ENCODE measurements around the gene ADAD1.
A peak's percentile ranks its signal among the peaks of the same experiment; 100 is the strongest.
"Not testable (repeated sequence)": the region's sequence is repeated elsewhere in the genome, so short reads cannot be mapped to it uniquely, and the experiment has no call there.

The ADAD1 gene

DNA sequence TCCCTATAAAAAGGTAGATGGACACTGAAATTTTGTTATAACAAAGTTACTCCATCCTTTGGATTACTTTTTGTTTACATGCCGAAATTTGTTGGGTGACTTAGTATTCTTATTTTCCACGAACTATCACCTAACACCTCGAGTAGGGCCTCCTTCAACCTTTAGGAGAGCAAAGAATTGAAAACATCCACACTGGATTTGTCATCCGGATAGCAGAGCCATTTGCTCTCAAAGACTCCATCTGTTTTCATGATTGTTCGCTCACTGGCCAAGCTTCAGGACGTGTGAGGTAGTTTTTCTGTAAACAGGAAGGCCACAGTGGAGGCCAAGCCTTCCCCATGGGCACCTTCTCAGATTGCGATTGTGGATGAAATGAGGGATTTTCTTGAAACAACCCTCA, at the start of gene ADAD1:
ADAD1 (plus strand) TSS at position 301 of the 400 bp plus-strand sequence. CDS start 1,059 bp downstream, outside the sequence.
- Mint-ChIP-seq H3K4me3 (no peak within 1 kb of the TSS), H3K27ac (no peak within 1 kb of the TSS), H3K4me1 (no peaks in the 10 kb centered on the region), H3K36me3 (no peaks in the 10 kb centered on the region), H3K9me3 (no peaks in the 10 kb centered on the region)
- no peak for ATAC-seq
- DNase-seq (ENCODE audit: low spot score in 2 of 2) = no peak

DNA sequence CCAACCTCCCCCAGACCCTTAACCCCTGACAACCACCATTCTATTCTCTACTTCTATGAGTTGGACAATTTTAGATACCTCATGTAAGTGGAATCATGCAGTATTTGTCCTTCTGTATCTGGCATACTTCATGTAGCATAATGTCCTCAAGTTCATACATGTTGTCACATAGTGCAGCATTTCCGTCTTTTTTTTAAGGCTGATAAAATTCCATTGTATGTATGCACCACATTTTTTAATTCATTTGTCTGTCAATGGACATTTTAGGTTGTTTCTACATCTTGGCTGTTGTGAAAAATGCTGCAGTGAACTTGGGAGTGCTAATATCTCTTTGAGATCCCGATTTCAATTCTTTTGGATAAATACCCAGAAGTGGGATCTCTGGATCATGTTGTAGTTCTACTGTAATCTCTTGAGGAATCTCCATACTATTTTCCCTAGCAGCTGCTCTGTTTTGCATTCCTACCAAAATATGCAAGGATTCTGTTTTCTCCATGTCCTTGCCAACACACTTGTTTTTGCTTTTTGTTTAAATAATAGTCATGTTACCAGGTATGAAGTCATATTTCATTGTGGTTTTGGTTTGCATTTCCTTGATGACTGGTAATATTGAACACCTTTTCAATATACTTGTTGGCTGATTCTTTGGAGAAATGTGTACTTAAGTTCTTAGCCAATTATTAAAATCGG, 48.8 kb upstream of the ADAD1 start:
- Mint-ChIP-seq H3K36me3 (peaks cover 75% of the 10 kb centered on the region), H3K27ac (peak overlapping the region; percentile 54)
- peak; percentile 28 for ATAC-seq

DNA sequence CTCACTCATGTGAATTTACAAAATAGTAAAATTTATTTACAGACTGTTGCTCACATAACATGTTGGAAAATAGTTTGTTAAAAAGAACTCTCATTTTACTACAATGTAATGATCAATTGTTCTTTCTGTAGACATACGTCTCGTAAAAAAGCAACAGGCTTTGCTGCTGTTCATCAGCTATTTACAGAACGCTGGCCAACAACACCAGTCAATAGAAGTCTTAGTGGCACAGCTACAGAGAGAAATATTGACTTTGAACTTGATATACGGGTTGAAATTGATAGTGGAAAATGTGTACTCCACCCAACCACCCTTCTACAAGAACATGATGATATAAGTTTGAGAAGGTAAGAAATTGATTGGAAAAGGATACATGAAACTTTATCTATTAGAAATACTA, 47.6 kb upstream of the ADAD1 start:
- no peak overlapping the region for H3K4me3 Mint-ChIP-seq
- no peaks in the 10 kb centered on the region for H3K9me3 Mint-ChIP-seq
- peaks cover 13% of the 10 kb centered on the region for H3K4me1 Mint-ChIP-seq
- no peak for ATAC-seq
- no peak for DNase-seq (ENCODE audit: low spot score in 2 of 2)
- no peak overlapping the region for H3K27ac Mint-ChIP-seq
- peaks cover 78% of the 10 kb centered on the region for H3K36me3 Mint-ChIP-seq

More for the DNA sequence above, 48.8 kb upstream of the ADAD1 start:
- DNase-seq (ENCODE audit: low spot score in 2 of 2) = no peak
- Mint-ChIP-seq H3K4me1 (peaks cover 13% of the 10 kb centered on the region), H3K4me3 (no peak overlapping the region), H3K9me3 (no peaks in the 10 kb centered on the region)

DNA sequence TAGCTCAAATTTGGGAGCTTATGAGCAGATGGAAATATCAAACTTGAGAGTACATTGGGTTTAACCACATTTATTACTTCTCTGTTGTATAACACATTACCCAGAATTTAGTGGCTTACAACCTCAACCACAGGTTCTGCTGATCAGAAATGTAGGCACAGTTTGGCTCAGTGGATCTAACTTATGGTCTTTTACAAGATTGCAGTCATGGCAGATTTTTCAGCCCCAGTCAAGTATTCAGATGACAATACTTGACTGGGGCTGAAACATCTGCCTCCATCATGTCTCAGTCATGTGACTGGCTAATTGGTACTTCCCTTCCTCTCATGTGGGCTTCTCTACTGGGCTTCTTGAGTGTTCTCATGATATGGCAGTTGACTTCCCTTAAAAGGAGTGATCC, 44.0 kb upstream of the ADAD1 start:
- Mint-ChIP-seq H3K36me3 (peaks cover 72% of the 10 kb centered on the region), H3K4me3 (no peak overlapping the region), H3K4me1 (peaks cover 9% of the 10 kb centered on the region), H3K27ac (no peak overlapping the region), H3K9me3 (no peaks in the 10 kb centered on the region)
- no peak for DNase-seq (ENCODE audit: low spot score in 2 of 2)
- ATAC-seq = peak; percentile 37

DNA sequence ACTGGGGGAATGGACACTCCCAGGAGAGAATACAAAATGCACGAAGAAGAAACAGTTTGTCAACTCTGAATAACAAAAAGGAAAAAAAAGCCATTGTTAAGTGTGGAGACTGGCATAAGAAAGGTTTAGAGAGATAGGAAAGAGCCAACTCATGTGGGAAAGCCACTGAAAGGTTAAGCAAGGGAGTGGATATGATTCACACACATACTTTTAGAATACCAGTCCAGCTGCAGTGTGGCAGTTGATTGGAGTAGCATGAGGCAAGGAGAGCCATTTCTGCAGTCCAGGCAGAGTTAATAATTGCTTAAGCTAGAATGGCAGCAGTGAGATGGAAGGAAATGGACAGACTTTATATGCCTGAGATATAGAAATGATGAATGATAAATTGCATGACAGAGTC, 36.9 kb upstream of the ADAD1 start:
- no peaks in the 10 kb centered on the region for H3K9me3 Mint-ChIP-seq
- no peak for DNase-seq (ENCODE audit: low spot score in 2 of 2)
- H3K36me3 Mint-ChIP-seq = peaks cover 40% of the 10 kb centered on the region
- H3K4me1 Mint-ChIP-seq = no peaks in the 10 kb centered on the region
- H3K27ac Mint-ChIP-seq = no peak overlapping the region
- H3K4me3 Mint-ChIP-seq = no peak overlapping the region
- no peak for ATAC-seq

DNA sequence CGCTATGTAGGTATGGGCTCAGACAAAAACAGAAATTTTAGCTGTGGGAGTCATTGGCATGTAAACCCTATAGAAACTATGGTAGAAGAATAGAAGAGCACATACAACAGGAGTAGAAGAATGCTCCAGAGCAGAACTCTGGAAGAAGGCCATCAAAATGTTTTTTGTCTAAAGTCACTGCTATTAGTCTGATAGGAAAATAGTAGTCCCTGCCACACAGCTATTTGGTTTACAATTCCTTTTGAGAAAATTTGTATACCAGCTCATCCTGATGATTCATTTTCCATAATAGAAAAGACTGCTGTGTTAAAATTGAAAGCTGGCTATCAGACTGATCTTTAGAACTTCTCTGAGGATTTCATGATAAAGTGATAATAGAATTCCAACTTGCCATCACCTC, 32.8 kb upstream of the ADAD1 start:
- Mint-ChIP-seq H3K27ac (no peak overlapping the region), H3K4me1 (no peaks in the 10 kb centered on the region), H3K4me3 (no peak overlapping the region), H3K9me3 (no peaks in the 10 kb centered on the region), H3K36me3 (peaks cover 61% of the 10 kb centered on the region)
- ATAC-seq = no peak
- no peak for DNase-seq (ENCODE audit: low spot score in 2 of 2)

DNA sequence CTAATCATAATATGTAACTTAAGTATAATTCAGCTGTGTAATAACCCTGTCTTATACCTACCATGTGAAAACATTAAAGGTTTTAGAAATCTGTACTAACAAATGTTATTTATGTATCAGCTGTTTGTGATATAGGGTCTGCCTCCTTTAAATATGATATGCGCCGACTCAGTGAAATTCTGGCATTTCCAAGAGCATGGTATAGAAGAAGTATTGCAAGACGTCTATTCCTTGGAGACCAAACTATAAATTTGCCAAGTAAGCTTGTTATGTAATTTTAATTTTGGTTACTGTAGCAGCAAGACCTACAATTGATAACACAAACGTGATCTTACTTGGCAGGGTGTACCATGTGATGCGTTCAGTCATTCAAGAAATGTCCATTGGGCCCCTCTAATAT, 32.3 kb upstream of the ADAD1 start:
- H3K27ac Mint-ChIP-seq = no peak overlapping the region
- H3K4me1 Mint-ChIP-seq = no peaks in the 10 kb centered on the region
- H3K4me3 Mint-ChIP-seq = no peak overlapping the region
- DNase-seq (ENCODE audit: low spot score in 2 of 2) (no peak), ATAC-seq (no peak)
- peaks cover 65% of the 10 kb centered on the region for H3K36me3 Mint-ChIP-seq
- no peaks in the 10 kb centered on the region for H3K9me3 Mint-ChIP-seq

DNA sequence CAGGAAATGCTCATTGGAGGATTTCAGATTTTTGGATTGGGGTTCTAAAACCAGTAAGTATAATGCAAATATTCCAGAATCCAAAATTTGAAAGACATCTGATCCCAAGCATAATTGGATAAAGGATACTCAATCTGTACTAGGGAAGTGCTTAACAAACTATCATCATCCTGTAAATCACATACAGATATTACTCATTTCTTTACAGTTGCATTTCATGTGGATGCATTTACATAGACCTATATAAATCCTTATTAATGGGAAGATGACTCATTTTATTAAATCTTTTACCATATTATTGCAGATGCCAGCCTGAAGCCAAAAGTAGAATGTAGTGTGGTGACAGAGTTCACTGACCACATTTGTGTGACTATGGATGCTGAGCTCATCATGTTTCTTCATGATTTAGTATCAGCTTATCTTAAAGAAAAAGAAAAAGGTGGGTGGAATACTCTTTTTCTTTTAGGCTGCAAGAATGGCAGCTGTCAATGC, 22.4 kb upstream of the ADAD1 start:
- H3K4me3 Mint-ChIP-seq = no peak overlapping the region
- peaks cover 82% of the 10 kb centered on the region for H3K36me3 Mint-ChIP-seq
- no peak overlapping the region for H3K27ac Mint-ChIP-seq

DNA sequence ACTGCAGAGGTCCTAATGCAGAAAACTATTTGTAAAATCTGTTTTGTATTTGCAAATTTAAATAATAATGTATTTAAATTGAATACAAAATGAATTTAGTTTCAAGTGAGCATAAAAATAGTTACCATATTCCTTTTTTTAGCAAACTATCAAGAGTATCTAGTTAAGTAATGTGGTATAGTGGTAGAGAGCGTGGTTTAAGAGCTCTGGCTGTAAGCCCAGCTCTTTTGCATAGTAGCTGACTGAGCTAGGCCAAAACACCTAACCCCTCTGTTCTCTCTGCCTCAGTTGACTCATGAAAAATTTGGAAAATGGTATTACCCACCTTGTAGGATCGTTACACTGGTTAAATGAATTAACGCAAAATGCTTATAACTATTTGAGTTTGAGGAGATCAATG, 18.1 kb upstream of the ADAD1 start:
- no peak overlapping the region for H3K27ac Mint-ChIP-seq
- ATAC-seq = no peak
- H3K9me3 Mint-ChIP-seq = peaks cover under 1% of the 10 kb centered on the region
- no peaks in the 10 kb centered on the region for H3K4me1 Mint-ChIP-seq
- no peak overlapping the region for H3K4me3 Mint-ChIP-seq
- DNase-seq (ENCODE audit: low spot score in 2 of 2) = no peak
- H3K36me3 Mint-ChIP-seq = peaks cover 61% of the 10 kb centered on the region

More for the DNA sequence above, 22.4 kb upstream of the ADAD1 start:
- H3K9me3 Mint-ChIP-seq = no peaks in the 10 kb centered on the region
- ATAC-seq = no peak
- no peak for DNase-seq (ENCODE audit: low spot score in 2 of 2)
- H3K4me1 Mint-ChIP-seq = no peaks in the 10 kb centered on the region

DNA sequence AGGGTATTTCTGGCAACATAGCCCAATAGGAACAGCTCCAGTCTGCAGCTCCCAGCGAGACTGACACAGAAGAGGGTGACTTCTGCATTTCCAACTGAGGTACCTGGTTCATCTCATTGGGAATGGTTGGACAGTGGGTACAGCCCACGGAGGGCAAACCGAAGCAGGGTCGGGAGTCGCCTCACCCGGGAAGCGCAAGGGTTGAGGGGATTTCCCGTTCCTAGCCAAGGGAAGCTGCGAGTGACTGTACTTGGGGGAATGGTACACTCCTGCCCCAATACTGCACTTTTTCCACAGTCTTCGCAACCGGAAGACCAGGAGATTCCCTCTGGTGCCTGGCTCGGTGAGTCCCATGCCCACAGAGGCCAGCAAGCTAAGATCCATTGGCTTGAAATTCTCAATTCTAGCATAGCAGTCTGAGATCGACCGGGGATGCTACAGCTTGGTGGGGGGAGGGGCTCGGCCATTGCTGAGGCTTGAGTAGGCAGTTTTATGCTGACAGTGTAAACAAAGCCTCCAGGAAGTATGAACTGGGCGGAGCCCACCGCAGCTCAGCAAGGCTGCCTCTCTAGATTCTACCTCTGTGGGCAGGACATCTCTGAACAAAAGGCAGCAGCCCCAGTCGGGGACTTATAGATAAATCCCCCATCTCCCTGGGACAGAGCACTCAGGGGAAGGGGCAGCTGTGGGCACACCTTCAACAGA, 14.0 kb upstream of the ADAD1 start:
- peak; percentile 45 for ATAC-seq
- Mint-ChIP-seq H3K4me3 (no peak overlapping the region), H3K4me1 (peaks cover 1% of the 10 kb centered on the region), H3K36me3 (peaks cover 23% of the 10 kb centered on the region), H3K27ac (no peak overlapping the region), H3K9me3 (peaks cover 12% of the 10 kb centered on the region)
- DNase-seq (ENCODE audit: low spot score in 2 of 2) = no peak

DNA sequence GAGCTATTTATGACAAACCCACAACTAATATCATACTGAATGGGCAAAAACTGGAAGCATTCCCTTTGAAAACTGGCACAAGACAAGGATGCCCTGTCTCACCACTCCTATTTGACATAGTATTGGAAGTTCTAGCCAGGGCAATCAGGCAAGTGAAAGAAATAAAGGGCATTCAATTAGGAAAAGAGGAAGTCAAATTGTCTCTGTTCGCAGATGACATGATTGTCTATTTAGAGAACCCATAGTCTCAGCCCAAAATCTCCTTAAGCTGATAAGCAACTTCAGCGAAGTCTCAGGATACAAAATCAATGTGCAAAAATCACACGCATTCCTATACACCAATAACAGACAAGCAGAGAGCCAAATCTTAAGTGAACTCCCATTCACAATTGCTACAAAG, 10.0 kb upstream of the ADAD1 start:
- not testable (repeated sequence) for H3K36me3 Mint-ChIP-seq; H3K27ac Mint-ChIP-seq; H3K4me3 Mint-ChIP-seq; ATAC-seq; H3K4me1 Mint-ChIP-seq; DNase-seq (ENCODE audit: low spot score in 2 of 2)
- peaks cover 12% of the 10 kb centered on the region for H3K9me3 Mint-ChIP-seq

DNA sequence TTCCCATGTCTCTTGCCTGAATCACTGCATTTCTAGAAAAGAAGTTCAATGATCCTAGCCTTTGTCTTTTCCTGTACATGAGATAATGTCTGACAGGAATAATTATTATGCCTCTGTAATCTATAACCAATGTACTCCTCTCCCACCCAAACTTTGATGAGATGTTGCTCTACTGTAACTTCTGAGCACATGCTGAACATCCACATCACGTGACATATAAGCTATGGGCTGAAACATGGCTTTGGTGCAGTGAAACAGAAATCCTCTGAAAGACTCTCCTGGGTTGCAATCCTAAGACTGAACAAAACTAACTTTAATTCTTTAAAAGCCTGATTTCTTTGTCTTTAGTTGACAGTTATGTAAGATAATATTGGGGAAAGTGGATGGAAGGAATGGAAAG, 1.5 kb upstream of the ADAD1 start:
- H3K36me3 Mint-ChIP-seq = no peaks in the 10 kb centered on the region
- no peak overlapping the region for H3K4me3 Mint-ChIP-seq
- ATAC-seq = no peak
- DNase-seq (ENCODE audit: low spot score in 2 of 2) = no peak
- H3K9me3 Mint-ChIP-seq = no peaks in the 10 kb centered on the region
- H3K4me1 Mint-ChIP-seq = no peaks in the 10 kb centered on the region
- no peak overlapping the region for H3K27ac Mint-ChIP-seq

DNA sequence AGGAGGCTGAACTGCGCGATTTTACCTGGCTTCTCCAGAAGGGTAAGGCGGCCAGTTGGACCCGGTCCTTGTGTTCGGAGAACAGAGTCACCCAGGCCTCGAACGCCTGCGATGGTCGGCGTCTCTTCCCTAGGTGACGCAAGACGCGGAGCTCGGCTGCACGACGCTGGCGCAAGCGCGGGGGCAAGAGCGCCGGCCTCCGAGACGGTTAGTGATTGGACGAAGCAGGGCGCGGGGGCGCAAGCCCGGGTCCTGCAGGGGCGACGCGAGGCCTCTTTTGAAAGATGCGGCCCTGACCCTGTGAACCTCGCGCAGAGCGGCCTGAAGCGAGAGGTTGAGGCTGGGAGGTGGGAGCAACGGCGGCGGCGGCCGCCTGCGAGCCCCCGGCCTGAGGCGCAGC, 428 bp downstream of the ADAD1 start:
- Mint-ChIP-seq H3K36me3 (no peaks in the 10 kb centered on the region), H3K4me3 (no peak overlapping the region), H3K9me3 (no peaks in the 10 kb centered on the region), H3K27ac (no peak overlapping the region), H3K4me1 (no peaks in the 10 kb centered on the region)
- ATAC-seq = no peak
- DNase-seq (ENCODE audit: low spot score in 2 of 2) = no peak

DNA sequence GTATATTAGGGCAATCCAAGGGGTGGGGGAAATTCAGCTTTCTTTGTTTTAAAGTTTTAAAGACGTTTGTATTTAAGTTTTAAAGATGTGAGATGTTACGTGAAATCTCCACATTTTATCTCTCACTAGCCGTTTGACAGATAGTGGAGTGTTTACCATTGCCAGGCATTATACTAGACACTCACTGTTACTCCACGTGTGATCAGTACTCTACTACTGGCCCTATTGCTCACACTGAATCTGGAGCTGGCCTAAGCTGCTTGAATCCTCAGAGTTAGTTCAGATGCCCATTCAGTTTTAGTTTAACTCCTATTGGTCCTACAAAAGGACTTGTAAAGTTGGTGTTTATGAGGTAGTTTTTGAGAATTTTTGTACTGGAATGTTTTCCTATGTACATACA, 4.5 kb downstream of the ADAD1 start:
- Mint-ChIP-seq H3K27ac (no peak overlapping the region), H3K4me3 (no peak overlapping the region), H3K4me1 (no peaks in the 10 kb centered on the region), H3K9me3 (peaks cover 3% of the 10 kb centered on the region), H3K36me3 (no peaks in the 10 kb centered on the region)
- DNase-seq (ENCODE audit: low spot score in 2 of 2) (no peak), ATAC-seq (no peak)

DNA sequence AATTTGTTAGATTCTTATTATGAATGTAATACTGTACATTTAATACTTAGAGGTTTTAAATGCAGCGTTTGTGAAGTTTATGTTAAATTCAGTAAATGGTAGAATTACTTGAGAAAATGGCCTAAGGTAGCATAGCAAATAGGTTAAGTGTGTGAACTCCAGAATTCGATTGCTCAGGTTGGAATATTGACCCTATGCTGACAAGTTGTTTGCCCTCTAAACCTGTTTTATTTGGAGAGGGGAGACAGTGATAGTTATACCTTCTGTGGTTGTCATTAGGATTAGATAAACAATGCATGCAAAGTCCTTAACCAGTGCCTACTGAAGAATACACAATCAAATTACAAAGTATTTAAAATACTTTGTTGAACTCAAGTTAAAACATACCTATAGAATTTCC, 5.4 kb downstream of the ADAD1 start:
- DNase-seq (ENCODE audit: low spot score in 2 of 2) = no peak
- no peak overlapping the region for H3K27ac Mint-ChIP-seq
- H3K4me1 Mint-ChIP-seq = no peaks in the 10 kb centered on the region
- peaks cover 9% of the 10 kb centered on the region for H3K9me3 Mint-ChIP-seq
- no peaks in the 10 kb centered on the region for H3K36me3 Mint-ChIP-seq
- no peak overlapping the region for H3K4me3 Mint-ChIP-seq
- no peak for ATAC-seq

DNA sequence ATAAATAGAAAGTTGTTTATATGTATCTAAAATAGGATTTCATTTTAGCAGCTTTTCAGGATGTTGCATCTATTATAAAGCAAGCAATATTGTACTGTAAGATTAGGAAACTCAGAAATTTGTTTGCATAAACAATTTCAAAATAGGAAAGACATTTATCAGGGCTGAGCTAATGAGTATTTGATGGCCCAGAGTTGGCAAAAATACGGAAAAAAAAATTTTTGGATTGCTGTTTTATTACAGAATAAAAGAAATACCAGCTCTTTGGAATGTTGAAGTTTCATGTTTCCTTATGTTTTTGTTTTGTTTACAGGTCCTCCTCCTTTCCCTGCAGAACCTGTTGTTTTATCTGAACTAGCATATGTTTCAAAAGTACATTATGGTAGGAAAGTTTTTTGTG, 14.5 kb downstream of the ADAD1 start:
- Mint-ChIP-seq H3K27ac (no peak overlapping the region), H3K36me3 (no peaks in the 10 kb centered on the region), H3K9me3 (peaks cover 7% of the 10 kb centered on the region), H3K4me1 (no peaks in the 10 kb centered on the region), H3K4me3 (no peak overlapping the region)
- ATAC-seq = no peak
- no peak for DNase-seq (ENCODE audit: low spot score in 2 of 2)

All from stimulated activated effector memory CD8-positive, alpha-beta T cell treated with anti-CD3 and anti-CD28 coated beads, Interleukin-12 subunit alpha, Interleukin-12 subunit beta, amount 100 ng/mL, for 72 hours (primary cell).